Measurements from ENCODE around the gene COIL.
"Not testable (repeated sequence)": the region's sequence is repeated elsewhere in the genome, so short reads cannot be mapped to it uniquely, and the experiment has no call there.

The COIL gene

GRCh38 chr17:56976941-56977608 lies 16.2 kb upstream of the COIL start:
- Histone ChIP-seq H3K4me3 (ENCODE audit: low read length) (peak overlapping the region; percentile 80), H3K27me3 (ENCODE audit: control insufficient read depth, insufficient read depth, low read length) (no peaks in the 10 kb centered on the region), H3K9ac (ENCODE audit: low read length) (no peak overlapping the region), H3K36me3 (ENCODE audit: control insufficient read depth, low read depth, low read length) (peaks cover 3% of the 10 kb centered on the region), H3K27ac (ENCODE audit: low read length) (no peak overlapping the region), H3K4me1 (ENCODE audit: control insufficient read depth, low read depth, low read length) (peaks cover 21% of the 10 kb centered on the region), H3K9me3 (ENCODE audit: control insufficient read depth, low read depth, low read length) (no peaks in the 10 kb centered on the region)

GRCh38 chr17:56975656-56976055 lies 14.8 kb upstream of the COIL start:
- Histone ChIP-seq H3K4me3 (ENCODE audit: low read length) (no peak overlapping the region), H3K36me3 (ENCODE audit: control insufficient read depth, low read depth, low read length) (no peaks in the 10 kb centered on the region), H3K9ac (ENCODE audit: low read length) (no peak overlapping the region), H3K27me3 (ENCODE audit: control insufficient read depth, insufficient read depth, low read length) (no peaks in the 10 kb centered on the region), H3K4me1 (ENCODE audit: control insufficient read depth, low read depth, low read length) (peaks cover 17% of the 10 kb centered on the region), H3K9me3 (ENCODE audit: control insufficient read depth, low read depth, low read length) (peaks cover 5% of the 10 kb centered on the region), H3K27ac (ENCODE audit: low read length) (no peak overlapping the region)

- Histone ChIP-seq H3K27me3 (ENCODE audit: control insufficient read depth, insufficient read depth, low read length) (no peaks in the 10 kb centered on the region), H3K4me3 (ENCODE audit: low read length) (no peak overlapping the region)
These were observed 13.2 kb upstream of the COIL start for GRCh38 chr17:56974055-56974454.

GRCh38 chr17:56973520-56973919 lies 12.7 kb upstream of the COIL start:
- Histone ChIP-seq H3K9ac (ENCODE audit: low read length) (no peak overlapping the region), H3K9me3 (ENCODE audit: control insufficient read depth, low read depth, low read length) (peaks cover 6% of the 10 kb centered on the region), H3K4me1 (ENCODE audit: control insufficient read depth, low read depth, low read length) (peaks cover 8% of the 10 kb centered on the region), H3K36me3 (ENCODE audit: control insufficient read depth, low read depth, low read length) (no peaks in the 10 kb centered on the region), H3K4me3 (ENCODE audit: low read length) (no peak overlapping the region), H3K27ac (ENCODE audit: low read length) (no peak overlapping the region), H3K27me3 (ENCODE audit: control insufficient read depth, insufficient read depth, low read length) (no peaks in the 10 kb centered on the region)

More at GRCh38 chr17:56974055-56974454, 13.2 kb upstream of the COIL start:
- no peak overlapping the region for H3K9ac ChIP-seq (ENCODE audit: low read length)
- H3K36me3 ChIP-seq (ENCODE audit: control insufficient read depth, low read depth, low read length) = no peaks in the 10 kb centered on the region
- peaks cover 6% of the 10 kb centered on the region for H3K9me3 ChIP-seq (ENCODE audit: control insufficient read depth, low read depth, low read length)
- H3K4me1 ChIP-seq (ENCODE audit: control insufficient read depth, low read depth, low read length) = peaks cover 13% of the 10 kb centered on the region
- no peak overlapping the region for H3K27ac ChIP-seq (ENCODE audit: low read length)

GRCh38 chr17:56972111-56972730 lies 11.4 kb upstream of the COIL start:
- Histone ChIP-seq H3K4me3 (ENCODE audit: low read length) (no peak overlapping the region), H3K9me3 (ENCODE audit: control insufficient read depth, low read depth, low read length) (peaks cover 6% of the 10 kb centered on the region), H3K4me1 (ENCODE audit: control insufficient read depth, low read depth, low read length) (peaks cover 4% of the 10 kb centered on the region), H3K27ac (ENCODE audit: low read length) (no peak overlapping the region), H3K36me3 (ENCODE audit: control insufficient read depth, low read depth, low read length) (no peaks in the 10 kb centered on the region), H3K9ac (ENCODE audit: low read length) (no peak overlapping the region), H3K27me3 (ENCODE audit: control insufficient read depth, insufficient read depth, low read length) (no peaks in the 10 kb centered on the region)

- Histone ChIP-seq H3K9me3 (ENCODE audit: control insufficient read depth, low read depth, low read length) (peaks cover 6% of the 10 kb centered on the region), H3K36me3 (ENCODE audit: control insufficient read depth, low read depth, low read length) (no peaks in the 10 kb centered on the region), H3K4me3 (ENCODE audit: low read length) (no peak overlapping the region)
These were observed 10.1 kb upstream of the COIL start for GRCh38 chr17:56970974-56971373.

GRCh38 chr17:56966338-56966737 lies 5.5 kb upstream of the COIL start:
- H3K27ac ChIP-seq (ENCODE audit: low read length) = no peak overlapping the region
- H3K36me3 ChIP-seq (ENCODE audit: control insufficient read depth, low read depth, low read length) = no peaks in the 10 kb centered on the region
- H3K9ac ChIP-seq (ENCODE audit: low read length) = no peak overlapping the region
- no peak overlapping the region for H3K4me3 ChIP-seq (ENCODE audit: low read length)
- peaks cover under 1% of the 10 kb centered on the region for H3K4me1 ChIP-seq (ENCODE audit: control insufficient read depth, low read depth, low read length)
- H3K9me3 ChIP-seq (ENCODE audit: control insufficient read depth, low read depth, low read length) = peaks cover 6% of the 10 kb centered on the region
- no peaks in the 10 kb centered on the region for H3K27me3 ChIP-seq (ENCODE audit: control insufficient read depth, insufficient read depth, low read length)

More at GRCh38 chr17:56970974-56971373, 10.1 kb upstream of the COIL start:
- Histone ChIP-seq H3K27ac (ENCODE audit: low read length) (no peak overlapping the region), H3K9ac (ENCODE audit: low read length) (no peak overlapping the region), H3K27me3 (ENCODE audit: control insufficient read depth, insufficient read depth, low read length) (no peaks in the 10 kb centered on the region), H3K4me1 (ENCODE audit: control insufficient read depth, low read depth, low read length) (no peaks in the 10 kb centered on the region)

GRCh38 chr17:56965681-56966080 lies 4.8 kb upstream of the COIL start:
- not testable (repeated sequence) for H3K27ac ChIP-seq (ENCODE audit: low read length); H3K9me3 ChIP-seq (ENCODE audit: control insufficient read depth, low read depth, low read length); H3K36me3 ChIP-seq (ENCODE audit: control insufficient read depth, low read depth, low read length); H3K4me3 ChIP-seq (ENCODE audit: low read length); H3K27me3 ChIP-seq (ENCODE audit: control insufficient read depth, insufficient read depth, low read length); H3K9ac ChIP-seq (ENCODE audit: low read length); H3K4me1 ChIP-seq (ENCODE audit: control insufficient read depth, low read depth, low read length)

GRCh38 chr17:56965241-56965640 lies 4.4 kb upstream of the COIL start:
- not testable (repeated sequence) for H3K4me1 ChIP-seq (ENCODE audit: control insufficient read depth, low read depth, low read length); H3K9me3 ChIP-seq (ENCODE audit: control insufficient read depth, low read depth, low read length); H3K27ac ChIP-seq (ENCODE audit: low read length); H3K9ac ChIP-seq (ENCODE audit: low read length); H3K27me3 ChIP-seq (ENCODE audit: control insufficient read depth, insufficient read depth, low read length); H3K36me3 ChIP-seq (ENCODE audit: control insufficient read depth, low read depth, low read length); H3K4me3 ChIP-seq (ENCODE audit: low read length)

- H3K4me1 ChIP-seq (ENCODE audit: control insufficient read depth, low read depth, low read length) = peaks cover 4% of the 10 kb centered on the region
- H3K27ac ChIP-seq (ENCODE audit: low read length) = no peak overlapping the region
- no peak overlapping the region for H3K4me3 ChIP-seq (ENCODE audit: low read length)
- H3K36me3 ChIP-seq (ENCODE audit: control insufficient read depth, low read depth, low read length) = no peaks in the 10 kb centered on the region
- H3K9me3 ChIP-seq (ENCODE audit: control insufficient read depth, low read depth, low read length) = no peaks in the 10 kb centered on the region
- H3K9ac ChIP-seq (ENCODE audit: low read length) = no peak overlapping the region
- H3K27me3 ChIP-seq (ENCODE audit: control insufficient read depth, insufficient read depth, low read length) = no peaks in the 10 kb centered on the region
These were observed 3.9 kb downstream of the COIL start for GRCh38 chr17:56956992-56957391.

GRCh38 chr17:56949595-56949994 lies 11.3 kb downstream of the COIL start:
- H3K4me1 ChIP-seq (ENCODE audit: control insufficient read depth, low read depth, low read length) = no peaks in the 10 kb centered on the region
- no peaks in the 10 kb centered on the region for H3K27me3 ChIP-seq (ENCODE audit: control insufficient read depth, insufficient read depth, low read length)
- H3K9me3 ChIP-seq (ENCODE audit: control insufficient read depth, low read depth, low read length) = no peaks in the 10 kb centered on the region
- peaks cover 35% of the 10 kb centered on the region for H3K36me3 ChIP-seq (ENCODE audit: control insufficient read depth, low read depth, low read length)
- H3K27ac ChIP-seq (ENCODE audit: low read length) = no peak overlapping the region
- no peak overlapping the region for H3K9ac ChIP-seq (ENCODE audit: low read length)
- no peak overlapping the region for H3K4me3 ChIP-seq (ENCODE audit: low read length)

- Histone ChIP-seq H3K27me3 (ENCODE audit: control insufficient read depth, insufficient read depth, low read length) (no peaks in the 10 kb centered on the region), H3K4me1 (ENCODE audit: control insufficient read depth, low read depth, low read length) (no peaks in the 10 kb centered on the region), H3K9me3 (ENCODE audit: control insufficient read depth, low read depth, low read length) (no peaks in the 10 kb centered on the region), H3K4me3 (ENCODE audit: low read length) (no peak overlapping the region), H3K9ac (ENCODE audit: low read length) (no peak overlapping the region), H3K27ac (ENCODE audit: low read length) (no peak overlapping the region), H3K36me3 (ENCODE audit: control insufficient read depth, low read depth, low read length) (peaks cover 42% of the 10 kb centered on the region)
These were observed 12.4 kb downstream of the COIL start for GRCh38 chr17:56948491-56948890.
